Measurements from ENCODE around the gene CCDC110. TPM values are rescaled to one million over a fixed set of nuclear protein-coding genes. Genes with fewer than 3 reads are reported as not detected.

CCDC110 gene
- total and polyA plus RNA-seq, 2 of the 13 experiments (the other 11 are each of a cell fraction or from before 2014, with no cell fraction given): not detected

GRCh38 chr4:185481401-185481800 is 9.9 kb upstream of the CCDC110 start:
- WGBS (ENCODE audit: low lambda C conversion rate): 0% methylated on average over 2 of the region's 2 CpGs
- CTCF ChIA-PET (ENCODE audit: low intra/inter-chr PET ratio, low total read pairs): no interaction called here
- TF ChIP-seq GTF2F1 (IDR thresholded peaks at IDR 0.05; ENCODE audit: low read length): no peak
- no peak for TF ChIP-seq HHEX (CRISPR knock-in tag; IDR thresholded peaks at IDR 0.05)
- TF ChIP-seq ZSCAN21 (CRISPR knock-in tag; IDR thresholded peaks at IDR 0.05; ENCODE audit: borderline replicate concordance): no peak
- no peak for TF ChIP-seq KLF13 (CRISPR knock-in tag; IDR thresholded peaks at IDR 0.05)
- TF ChIP-seq PAWR (CRISPR knock-in tag; IDR thresholded peaks at IDR 0.05; ENCODE audit: borderline replicate concordance): no peak
- TF ChIP-seq ZNF660 (CRISPR knock-in tag; IDR thresholded peaks at IDR 0.05; ENCODE audit: borderline replicate concordance, low read depth): no peak
- no peak for TF ChIP-seq ZNF619 (CRISPR knock-in tag; IDR thresholded peaks at IDR 0.05)
- TF ChIP-seq ZNF513 (CRISPR knock-in tag; conservative IDR thresholded peaks at IDR 0.05): no peak
- TF ChIP-seq ATRX (CRISPR knock-in tag; IDR thresholded peaks at IDR 0.05; ENCODE audit: borderline replicate concordance): no peak
- no peak for TF ChIP-seq ZNF354B (CRISPR knock-in tag; IDR thresholded peaks at IDR 0.05)
- no peak for TF ChIP-seq TBX2 (CRISPR knock-in tag; IDR thresholded peaks at IDR 0.05; ENCODE audit: borderline replicate concordance)
- TF ChIP-seq ZNF878 (CRISPR knock-in tag; IDR thresholded peaks at IDR 0.05): no peak
- TF ChIP-seq KDM6A (CRISPR knock-in tag; IDR thresholded peaks at IDR 0.05; ENCODE audit: low read depth): no peak
- no peak for TF ChIP-seq YEATS2 (CRISPR knock-in tag; IDR thresholded peaks at IDR 0.05; ENCODE audit: borderline replicate concordance)
- TF ChIP-seq KLF11 (CRISPR knock-in tag; IDR thresholded peaks at IDR 0.05): no peak
- TF ChIP-seq SKIL (CRISPR knock-in tag; IDR thresholded peaks at IDR 0.05; ENCODE audit: borderline replicate concordance): no peak
- no peak for TF ChIP-seq BATF2 (CRISPR knock-in tag; IDR thresholded peaks at IDR 0.05)
- TF ChIP-seq CHD4 (IDR thresholded peaks at IDR 0.05; ENCODE audit: borderline replicate concordance, low read length): no peak
- H3K79me2 ChIP-seq (ENCODE audit: insufficient read depth, low read length): no peaks in the 10 kb centered on the region
- H3K9ac ChIP-seq (ENCODE audit: insufficient read depth, low read depth, low read length): no peak overlapping the region
- POLR2A ChIA-PET: no interaction called here
- in situ Hi-C loops (cut with HindIII; ENCODE audit: extremely low pct_ligation_motif_present, low pct_unique_long_range_greater_than_20kb): no loop called here
- no TSS peak for BruUV-seq (replicated peaks)
- H3K4me3 ChIP-seq (replicated peaks in 1 of 3; ENCODE audit: insufficient read depth in 1 of 3, low read depth in 2 of 3, low read length in 3 of 3): no peak overlapping the region
- no peak for DNase-seq (ENCODE audit: low spot score)
- ATAC-seq: no peak
- H3K4me1 ChIP-seq (ENCODE audit: insufficient read depth, low read length): no peaks in the 10 kb centered on the region
- no peak overlapping the region for H2AFZ ChIP-seq (ENCODE audit: low read length)
- no peak for FAIRE-seq
- no peak overlapping the region for H3K4me2 ChIP-seq (ENCODE audit: low read depth, low read length)
- no peaks in the 10 kb centered on the region for H3K9me3 ChIP-seq (ENCODE audit: low read length)
- no peak overlapping the region for H3K27ac ChIP-seq (ENCODE audit: extremely low read length, insufficient read depth, low read length)
- no peaks in the 10 kb centered on the region for H4K20me1 ChIP-seq (ENCODE audit: insufficient read depth, low read length)
- H3K36me3 ChIP-seq (replicated peaks in 1 of 2; ENCODE audit: control insufficient read depth in 1 of 2, insufficient read depth in 2 of 2, low read length in 2 of 2): no peaks in the 10 kb centered on the region
- intact Hi-C loops (cut with micrococcal nuclease; ENCODE audit: unreplicated experiment): no loop called here
- H3K27me3 ChIP-seq (ENCODE audit: control insufficient read depth in 1 of 2, insufficient read depth in 2 of 2, low read length in 2 of 2): peaks cover 1 to 34% of the 10 kb centered on the region in 2 experiments; a peak in 2 of 5 replicates
